NCI-H69 (cell line): ENCODE results near the gene TPX2.
A peak's percentile ranks its signal among the peaks of the same experiment; 100 is the strongest.

ENCODE experiments used
- DNase-seq: peaks from one replicate; lab custom pipeline; 2025; lab: John Stamatoyannopoulos, UW

TPX2 gene

DNA sequence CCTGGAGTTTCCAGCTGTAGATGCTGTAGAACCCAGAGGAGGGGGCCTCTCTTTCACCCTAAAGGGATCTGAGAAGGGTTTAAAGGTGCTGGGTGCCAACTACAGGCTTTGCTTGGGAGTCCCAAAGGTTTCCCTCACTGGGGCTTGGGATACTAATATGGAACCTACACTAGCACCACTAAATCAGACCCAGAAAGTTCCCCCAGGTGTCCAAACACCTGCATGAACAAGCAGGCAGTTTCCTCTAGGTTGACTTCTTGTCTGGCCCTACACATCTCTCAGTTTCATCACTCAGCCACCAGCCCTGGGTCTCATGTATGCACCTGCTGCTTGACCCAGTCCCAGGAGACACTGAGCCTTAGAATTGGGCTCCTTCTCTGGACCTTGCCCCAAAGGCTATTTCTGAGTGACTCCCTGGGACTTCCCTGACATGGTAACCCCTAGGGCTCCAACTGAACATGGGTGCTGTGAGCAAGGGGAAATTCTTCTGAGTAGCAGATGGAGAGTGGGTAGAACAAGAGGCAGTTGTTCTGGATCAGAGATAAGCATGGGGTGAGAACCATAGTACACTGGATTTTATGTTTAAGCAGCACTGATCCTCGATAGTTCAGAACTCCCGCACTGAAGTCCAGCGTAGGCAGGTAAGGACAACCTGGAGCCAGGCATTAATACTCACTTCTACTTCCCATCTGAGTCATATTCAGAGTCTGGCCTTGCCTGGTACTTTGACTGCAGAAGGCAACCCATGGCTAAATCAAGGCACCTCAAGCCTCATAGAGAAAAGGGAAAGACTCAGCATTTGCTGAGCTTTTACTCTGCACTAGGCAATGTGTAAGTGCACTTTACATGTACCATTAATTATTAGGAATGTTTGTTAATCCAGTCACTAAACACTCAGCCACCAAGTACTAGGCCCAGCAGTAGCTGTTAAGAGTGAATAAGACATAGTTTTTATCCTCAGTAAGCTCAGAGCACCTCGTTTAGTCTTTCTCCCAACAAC is 33.2 kb upstream of the TPX2 start:
- DNase-seq, result no peak

- no peak for DNase-seq
These were observed 32.4 kb upstream of the TPX2 start for GRCh38 chr20:31706607-31707257.

- no peak for DNase-seq
These were observed 31.9 kb upstream of the TPX2 start for GRCh38 chr20:31707258-31707615.

- peak; percentile 99 for DNase-seq
These were observed 30.9 kb upstream of the TPX2 start for GRCh38 chr20:31707994-31708735.

- DNase-seq, result peak; percentile 99
These were observed 30.2 kb upstream of the TPX2 start for GRCh38 chr20:31708736-31709534.

- peak; percentile 38 for DNase-seq
These were observed 29.2 kb upstream of the TPX2 start for GRCh38 chr20:31709939-31710338.

- DNase-seq, result peak; percentile 87
These were observed 28.5 kb upstream of the TPX2 start for GRCh38 chr20:31710423-31711108.

- peak; percentile 83 for DNase-seq
These were observed 27.6 kb upstream of the TPX2 start for GRCh38 chr20:31711179-31712111.

DNA sequence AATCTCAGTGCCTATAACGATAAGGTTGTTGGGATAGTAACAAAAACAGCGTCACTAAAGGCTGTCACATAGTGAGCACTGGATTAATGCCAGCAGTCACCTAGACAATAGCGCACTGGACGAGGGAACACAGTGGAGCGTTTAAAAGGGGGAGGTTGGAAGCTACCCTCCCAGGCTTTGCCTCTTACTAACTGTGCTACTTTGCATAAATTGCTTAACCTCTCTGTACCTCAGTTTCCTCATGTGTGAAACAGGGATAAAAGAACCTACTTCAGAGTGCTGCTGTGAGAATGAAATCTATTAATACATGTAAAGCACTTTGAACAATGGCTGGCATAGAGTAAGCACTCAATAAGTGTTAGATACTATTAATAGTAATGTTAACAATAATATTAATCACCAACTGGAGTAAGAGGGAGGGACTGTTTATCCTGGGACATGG is 27.0 kb upstream of the TPX2 start:
- peak; percentile 94 for DNase-seq

DNA sequence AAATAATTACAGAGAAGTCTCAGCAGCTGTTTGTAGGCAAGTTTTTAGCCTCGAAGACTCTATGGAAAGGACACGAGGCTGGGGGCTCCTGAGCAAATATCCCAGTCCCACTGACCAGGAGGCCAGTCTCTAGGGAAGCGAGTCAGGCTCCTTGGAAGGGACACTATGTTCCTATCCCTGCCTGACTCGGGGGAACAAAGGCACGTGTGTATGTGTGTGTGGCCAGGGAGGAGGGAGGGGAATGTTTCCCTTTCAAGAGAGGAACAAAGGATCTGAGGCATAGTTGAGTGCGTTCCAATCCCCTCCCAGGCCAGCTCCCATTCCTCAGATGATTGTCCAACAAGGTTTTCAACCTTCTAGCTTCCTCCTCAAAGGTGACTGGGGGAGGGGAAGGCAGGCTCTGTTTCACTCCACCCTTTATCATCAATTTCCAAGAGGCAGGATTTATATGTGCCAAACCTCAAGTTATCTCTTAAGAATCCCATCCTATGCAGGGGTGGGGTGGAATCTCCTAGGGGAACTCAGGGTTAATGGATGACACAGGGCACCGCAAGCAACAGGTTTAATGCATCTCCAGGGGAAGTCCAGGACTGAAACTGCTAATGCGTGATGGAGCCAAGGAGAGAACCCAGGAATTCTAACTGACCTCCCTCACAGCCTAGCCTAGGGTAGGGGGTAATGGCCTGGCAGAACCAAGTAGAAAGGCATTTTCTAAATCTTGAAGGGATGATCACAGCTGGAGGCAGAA is 26.4 kb upstream of the TPX2 start:
- peak; percentile 90 for DNase-seq

- DNase-seq, result no peak
These were observed 25.5 kb upstream of the TPX2 start for GRCh38 chr20:31713312-31714273.

- no peak for DNase-seq
These were observed 23.3 kb upstream of the TPX2 start for GRCh38 chr20:31715766-31716165.

DNA sequence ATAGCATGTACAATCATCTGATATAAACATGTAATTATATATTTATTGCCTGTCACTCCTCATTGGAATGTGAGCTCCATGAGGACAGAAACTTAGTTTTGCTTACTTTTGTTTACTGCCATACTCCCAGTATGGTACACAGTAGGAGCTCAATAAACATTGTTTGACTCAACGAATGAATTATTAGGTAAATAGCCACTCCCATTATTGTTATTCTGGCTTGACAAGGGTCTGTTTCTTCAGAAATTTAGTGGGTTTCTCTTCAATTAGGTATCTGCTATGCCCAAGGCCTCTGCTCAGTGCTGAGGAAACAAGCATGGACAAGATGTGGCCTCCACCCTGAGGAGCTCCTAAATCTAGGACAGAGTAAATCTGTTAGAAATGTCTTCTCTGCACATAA is 22.7 kb upstream of the TPX2 start:
- DNase-seq, result no peak

DNA sequence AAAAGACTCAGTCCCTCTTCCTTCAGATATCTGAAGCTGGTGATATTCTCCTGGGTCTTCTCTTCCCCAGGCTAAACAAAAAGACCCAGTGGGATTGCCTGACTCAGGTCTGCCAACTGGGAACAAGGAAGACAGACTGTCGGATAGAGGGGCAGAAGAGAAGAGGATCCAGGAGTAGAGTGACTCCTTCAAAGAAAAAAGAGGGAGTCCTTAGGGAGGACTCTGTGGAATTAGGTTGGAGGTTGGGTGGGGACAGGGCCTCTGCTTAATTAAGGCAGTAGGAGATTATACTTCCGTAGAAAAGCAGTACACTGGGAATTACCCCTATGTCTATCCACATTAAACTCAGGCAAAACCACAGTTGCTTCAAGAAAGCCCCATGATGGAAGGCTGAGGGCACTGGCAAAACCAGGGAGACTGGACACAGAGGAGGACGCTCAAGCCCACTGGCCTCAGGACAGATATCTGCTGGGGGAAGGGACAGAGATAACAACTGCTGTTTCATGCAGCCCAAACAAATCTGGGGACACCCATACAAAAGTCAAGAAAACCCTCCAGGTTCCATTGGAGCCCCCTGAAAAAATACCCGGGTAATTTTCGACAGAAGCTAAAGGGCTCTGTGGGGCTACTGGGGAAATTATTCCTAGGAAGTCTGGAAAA is 22.1 kb upstream of the TPX2 start:
- DNase-seq, result no peak

DNA sequence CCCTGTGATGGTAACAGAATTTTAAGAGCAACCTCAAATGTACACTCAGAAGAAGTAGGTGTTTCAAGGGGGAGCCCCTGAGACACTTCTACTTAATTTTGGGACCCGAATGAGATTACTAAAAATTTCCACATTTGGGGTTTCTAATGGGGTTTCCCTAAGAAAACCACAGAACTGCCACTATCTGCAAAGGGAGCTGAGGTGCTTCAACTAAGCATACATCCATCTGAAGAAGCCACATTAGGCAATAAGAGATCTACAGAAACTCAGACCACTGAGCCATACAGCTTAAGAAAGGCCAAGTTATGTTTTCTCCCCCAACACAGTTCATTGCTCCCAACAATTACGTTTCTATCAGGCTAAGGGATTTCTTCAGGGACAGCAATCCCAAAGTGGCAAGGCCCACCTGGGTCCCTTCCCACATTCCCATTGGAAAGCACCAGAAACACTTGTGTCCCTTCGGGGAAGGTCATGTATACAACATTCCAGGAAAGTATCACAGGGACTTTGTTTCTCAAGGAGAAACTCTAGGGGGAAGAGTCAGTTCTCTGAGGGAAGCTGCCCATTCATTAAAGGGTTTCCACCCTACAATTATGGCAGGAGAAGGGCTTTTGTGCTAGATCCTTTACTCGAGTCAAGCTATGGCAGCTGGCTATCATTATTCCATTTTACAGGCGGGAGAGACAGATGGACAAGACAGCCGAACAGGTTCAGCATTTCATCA is 21.4 kb upstream of the TPX2 start:
- peak; percentile 91 for DNase-seq

- DNase-seq, result peak; percentile 69
These were observed 20.0 kb upstream of the TPX2 start for GRCh38 chr20:31718952-31719643.
